Upper lobe of left lung (tissue), 4 donors: Measurements from ENCODE around the gene NSMCE1.

Source experiments
- EP300 ChIP-seq, 4 donors: sonication (generic); formaldehyde crosslinking; IDR thresholded peaks; one replicate each; pipeline ENCODE4 v1.5.1; 2017; ENCODE audit warnings: antibody characterized with exemption in 4 of 4, control low read depth in 2 of 4
- POLR2A ChIP-seq, 4 donors: fragments of 450-650 bp; IDR thresholded peaks; one replicate each; pipeline ENCODE4 v1.5.1; 2016 to 2017; ENCODE audit warnings: antibody characterized with exemption in 4 of 4, mild to moderate bottlenecking in 2 of 4
- POLR2AphosphoS5 ChIP-seq, 2 donors: sonication (generic); formaldehyde crosslinking; IDR thresholded peaks; one replicate each; pipeline ENCODE4 v1.5.1; 2017; ENCODE audit warnings: antibody characterized with exemption in 2 of 2
- TF ChIP-seq, protein P1 (sequence below), 6 experiments: fragments of 450-650 bp in 4 of 6; fragments of 200-600 bp in 2 of 6; sonication (generic) in 2 of 6; IDR thresholded peaks; one replicate each; pipeline ENCODE4 v1.5.1; 2016 to 2019; ENCODE audit warnings: antibody characterized with exemption in 6 of 6

DNA sequence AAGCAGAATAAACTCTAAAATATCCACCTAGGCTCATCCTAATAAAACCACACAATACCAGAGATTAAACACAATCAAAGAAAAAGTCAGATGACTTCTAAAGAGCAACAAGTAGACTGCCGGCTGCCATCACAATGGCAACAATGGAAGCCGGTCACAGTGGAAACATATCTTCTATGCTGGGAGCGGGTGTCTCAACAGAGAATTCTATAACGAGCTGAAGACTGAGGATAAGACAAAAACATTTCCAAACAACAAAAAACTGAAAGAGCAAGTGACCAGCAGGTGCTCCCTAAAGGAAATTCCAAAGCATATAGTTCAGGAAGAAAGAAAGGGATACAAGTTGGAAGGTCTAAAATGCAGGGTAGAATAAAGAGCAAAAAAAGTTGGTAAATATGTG, 8.9 kb downstream of the NSMCE1 start:
- TF ChIP-seq, protein P1, sequence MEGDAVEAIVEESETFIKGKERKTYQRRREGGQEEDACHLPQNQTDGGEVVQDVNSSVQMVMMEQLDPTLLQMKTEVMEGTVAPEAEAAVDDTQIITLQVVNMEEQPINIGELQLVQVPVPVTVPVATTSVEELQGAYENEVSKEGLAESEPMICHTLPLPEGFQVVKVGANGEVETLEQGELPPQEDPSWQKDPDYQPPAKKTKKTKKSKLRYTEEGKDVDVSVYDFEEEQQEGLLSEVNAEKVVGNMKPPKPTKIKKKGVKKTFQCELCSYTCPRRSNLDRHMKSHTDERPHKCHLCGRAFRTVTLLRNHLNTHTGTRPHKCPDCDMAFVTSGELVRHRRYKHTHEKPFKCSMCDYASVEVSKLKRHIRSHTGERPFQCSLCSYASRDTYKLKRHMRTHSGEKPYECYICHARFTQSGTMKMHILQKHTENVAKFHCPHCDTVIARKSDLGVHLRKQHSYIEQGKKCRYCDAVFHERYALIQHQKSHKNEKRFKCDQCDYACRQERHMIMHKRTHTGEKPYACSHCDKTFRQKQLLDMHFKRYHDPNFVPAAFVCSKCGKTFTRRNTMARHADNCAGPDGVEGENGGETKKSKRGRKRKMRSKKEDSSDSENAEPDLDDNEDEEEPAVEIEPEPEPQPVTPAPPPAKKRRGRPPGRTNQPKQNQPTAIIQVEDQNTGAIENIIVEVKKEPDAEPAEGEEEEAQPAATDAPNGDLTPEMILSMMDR (IDR thresholded peaks at IDR 0.05): no peak
- TF ChIP-seq EP300 (IDR thresholded peaks at IDR 0.05): no peak
- no peak for TF ChIP-seq POLR2AphosphoS5 (IDR thresholded peaks at IDR 0.05)
- no peak for TF ChIP-seq POLR2A (IDR thresholded peaks at IDR 0.05)
